ENCODE results near the gene IVD.

Gene IVD

GRCh38 chr15:40414816-40415215, 9.2 kb downstream of the IVD start:
- no peak for DNase-seq (ENCODE audit: low read depth, low spot score)

GRCh38 chr15:40415226-40415625, 9.6 kb downstream of the IVD start:
- DNase-seq (ENCODE audit: low read depth, low spot score) = no peak

GRCh38 chr15:40416056-40416455, 10.5 kb downstream of the IVD start:
- DNase-seq (ENCODE audit: low read depth, low spot score) = no peak

GRCh38 chr15:40418126-40418525, 12.5 kb downstream of the IVD start:
- DNase-seq (ENCODE audit: low read depth, low spot score) = no peak

DNA sequence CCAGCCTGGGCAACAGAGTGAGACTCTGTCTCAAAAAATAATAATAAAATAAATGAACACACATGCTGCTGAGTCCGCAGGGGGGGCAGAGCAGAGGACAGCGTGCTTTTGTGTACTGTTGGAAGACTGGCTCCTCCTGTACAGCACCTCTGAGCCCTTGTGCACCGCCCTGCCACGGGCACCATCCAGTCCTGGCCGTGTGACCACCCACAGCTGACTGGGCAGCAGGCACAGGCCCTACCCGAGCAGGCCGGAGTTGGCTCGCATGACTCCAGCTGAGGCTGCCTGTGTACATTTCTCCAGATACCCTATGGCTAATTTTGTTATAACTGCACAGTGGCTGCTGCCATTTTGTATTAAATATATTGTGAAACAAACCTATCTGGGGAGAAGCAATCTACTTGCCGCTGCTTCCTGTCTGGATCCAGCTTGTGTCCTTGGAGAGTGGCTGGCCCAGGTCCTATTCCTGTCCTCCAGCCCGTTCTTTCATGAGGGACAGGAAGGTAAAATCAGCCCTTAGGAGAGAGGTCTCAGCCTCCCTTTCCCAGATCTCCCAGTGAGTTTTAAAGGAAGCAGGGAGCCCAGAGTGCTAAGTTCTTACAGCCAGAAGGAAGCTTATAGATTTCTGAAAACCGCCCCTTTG, 14.6 kb downstream of the IVD start:
- DNase-seq (ENCODE audit: low read depth, low spot score) = no peak

DNA sequence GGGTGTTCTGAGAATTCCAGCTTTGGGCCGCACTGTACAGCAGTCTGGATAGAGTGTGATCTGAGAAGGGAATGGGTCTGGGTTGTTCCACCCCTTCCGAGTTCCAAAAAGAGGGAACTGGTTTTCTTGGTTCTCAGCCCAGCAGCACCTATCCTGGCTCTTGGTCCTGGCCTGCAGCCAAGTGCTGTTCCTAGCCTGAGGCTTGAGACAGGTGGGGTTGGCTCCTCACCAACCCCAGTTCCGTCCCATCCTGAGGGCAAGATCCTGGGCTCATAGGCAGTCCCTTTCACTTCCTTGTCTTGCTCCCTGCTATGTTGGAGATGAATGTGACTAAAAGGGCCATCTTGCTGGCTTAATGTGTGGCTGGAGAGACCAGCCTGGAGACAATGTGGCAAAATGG, 15.2 kb downstream of the IVD start:
- DNase-seq (ENCODE audit: low read depth, low spot score) = no peak

GRCh38 chr15:40421246-40422157, 15.9 kb downstream of the IVD start:
- peak; percentile 62 for DNase-seq (ENCODE audit: low read depth, low spot score)

- no peak for DNase-seq (ENCODE audit: low read depth, low spot score)
Measured at GRCh38 chr15:40424483-40425115, 19.0 kb downstream of the IVD start.

- no peak for DNase-seq (ENCODE audit: low read depth, low spot score)
Measured at GRCh38 chr15:40425681-40426080, 20.1 kb downstream of the IVD start.

- no peak for DNase-seq (ENCODE audit: low read depth, low spot score)
Measured at GRCh38 chr15:40427188-40427587, 21.6 kb downstream of the IVD start.

GRCh38 chr15:40428185-40428584, 22.6 kb downstream of the IVD start:
- no peak for DNase-seq (ENCODE audit: low read depth, low spot score)

DNA sequence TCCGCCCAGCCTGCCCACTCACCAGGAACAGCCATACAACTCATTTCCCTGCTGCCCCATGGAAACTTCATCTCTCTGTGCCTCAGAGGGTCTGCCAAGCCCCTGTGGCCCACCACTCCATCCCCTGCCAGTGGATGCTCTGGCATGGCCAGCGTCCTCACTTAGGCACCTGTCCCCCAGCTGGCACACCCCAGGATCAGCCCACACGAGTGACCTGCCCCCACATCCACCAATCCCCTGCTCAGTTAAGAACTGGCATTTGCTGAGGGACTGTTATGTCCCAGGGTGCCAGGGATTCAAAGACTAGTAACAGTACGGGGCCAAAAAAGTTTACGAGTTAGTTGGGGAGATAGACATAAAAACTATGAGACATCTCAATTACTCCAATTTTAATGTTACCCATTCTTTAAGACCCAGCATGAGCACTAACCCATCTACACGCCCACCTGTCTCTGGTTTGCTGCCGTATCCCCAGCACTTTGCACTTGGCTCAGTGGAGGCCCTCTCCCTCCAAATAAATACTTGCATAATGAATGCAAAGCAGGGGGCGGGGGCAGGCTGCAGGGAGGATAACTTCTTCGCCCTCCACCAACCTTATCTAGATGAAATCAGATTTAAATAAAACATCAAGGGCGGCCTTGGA, 23.6 kb downstream of the IVD start:
- DNase-seq (ENCODE audit: low read depth, low spot score) = no peak

GRCh38 chr15:40430271-40430805, 24.7 kb downstream of the IVD start:
- DNase-seq (ENCODE audit: low read depth, low spot score) = no peak

- DNase-seq (ENCODE audit: low read depth, low spot score) = no peak
Measured at GRCh38 chr15:40435023-40435709, 29.6 kb downstream of the IVD start.

- no peak for DNase-seq (ENCODE audit: low read depth, low spot score)
Measured at GRCh38 chr15:40435710-40436089, 30.1 kb downstream of the IVD start.

DNA sequence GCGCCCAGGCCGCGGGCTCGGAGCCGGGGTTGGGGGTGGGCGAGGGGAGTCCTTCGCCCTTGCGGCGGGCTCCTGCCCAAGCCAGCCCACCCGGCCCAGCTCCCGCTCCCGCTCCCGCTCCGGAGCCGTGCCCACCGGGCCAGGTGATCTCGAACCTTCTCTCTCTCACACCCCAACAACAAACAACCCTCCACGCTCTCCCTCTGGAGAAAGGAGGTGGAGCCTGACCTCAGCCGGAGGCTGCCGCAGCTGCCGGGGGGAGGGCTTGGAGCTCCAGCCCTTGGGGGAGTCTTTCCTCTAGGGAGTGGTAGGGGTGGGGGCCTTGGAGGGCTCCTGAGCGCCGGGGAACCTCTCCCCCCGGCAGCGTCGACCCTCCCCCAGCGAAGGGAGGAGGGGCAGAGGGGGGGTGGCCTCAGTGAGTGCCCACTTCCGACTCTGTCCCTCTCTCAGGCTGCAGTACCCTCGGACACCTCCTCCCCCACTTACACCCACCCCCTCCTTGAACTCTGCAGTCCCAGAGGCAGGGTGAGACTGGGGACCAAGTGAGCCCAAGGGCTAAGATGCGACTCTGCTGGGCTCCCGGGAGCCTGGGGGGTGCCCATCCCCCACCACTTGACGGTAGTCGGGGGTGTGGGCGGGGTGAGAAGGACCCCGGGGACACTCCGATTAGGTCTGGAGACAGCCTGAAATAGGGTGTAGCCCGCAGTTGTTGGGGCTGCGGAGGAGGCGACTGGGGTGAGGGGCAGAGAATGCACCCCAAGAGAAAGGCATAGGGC, 30.7 kb downstream of the IVD start:
- no peak for DNase-seq (ENCODE audit: low read depth, low spot score)

GRCh38 chr15:40436892-40437751, 31.5 kb downstream of the IVD start:
- DNase-seq (ENCODE audit: low read depth, low spot score) = no peak

DNA sequence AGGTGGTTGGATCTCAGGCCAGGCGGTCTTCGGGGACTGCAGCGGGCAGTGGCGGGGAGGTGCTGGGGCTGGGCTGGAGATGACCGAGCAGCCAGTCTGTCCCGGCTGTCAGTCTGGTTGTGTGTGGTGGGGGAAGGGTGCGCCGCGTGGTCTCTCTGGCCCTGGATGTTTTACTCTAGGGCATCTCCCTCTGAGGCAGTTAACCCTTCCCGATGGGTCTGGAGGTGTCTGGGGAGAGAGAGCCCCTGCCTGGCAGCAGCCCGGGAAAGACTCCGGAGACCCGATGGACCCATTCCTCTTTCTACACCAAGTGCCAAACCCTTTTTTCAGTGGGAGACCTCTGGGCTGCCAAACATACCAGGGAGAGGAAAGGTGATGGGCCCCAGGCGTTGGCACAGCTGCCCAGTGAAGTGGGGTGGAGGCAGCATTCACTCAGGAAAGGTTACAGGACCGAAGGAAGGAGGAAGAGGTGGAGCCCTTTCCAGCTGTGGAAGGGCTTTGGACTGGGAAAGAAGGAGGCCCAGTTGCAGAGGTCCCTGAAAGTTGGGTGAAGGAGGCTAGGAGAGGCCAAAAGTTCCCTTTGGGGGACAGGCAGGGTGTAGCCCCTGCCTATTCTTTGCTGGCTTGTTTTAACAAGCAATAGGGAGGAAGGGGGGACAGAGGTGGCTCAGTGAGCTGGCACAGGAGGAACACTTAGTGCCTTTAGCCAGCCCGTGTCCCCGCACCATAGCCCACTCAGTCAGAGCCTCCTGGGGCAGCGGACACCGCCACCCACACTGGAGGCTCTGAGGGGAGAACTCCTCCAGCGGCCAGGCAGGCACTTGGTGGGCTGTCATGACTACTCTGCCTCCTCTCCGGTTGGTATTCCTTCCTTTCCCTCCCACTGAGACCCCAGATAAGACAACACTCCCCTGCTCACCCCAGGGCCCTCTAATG, 32.4 kb downstream of the IVD start:
- no peak for DNase-seq (ENCODE audit: low read depth, low spot score)

All from activated CD4-positive, CD25-positive, alpha-beta regulatory T cell treated with anti-CD3 and anti-CD28 coated beads, Interleukin-2, amount 50 U/mL, for 16 hours (primary cell).